ENCODE results near the gene ITGB1.

DNA sequence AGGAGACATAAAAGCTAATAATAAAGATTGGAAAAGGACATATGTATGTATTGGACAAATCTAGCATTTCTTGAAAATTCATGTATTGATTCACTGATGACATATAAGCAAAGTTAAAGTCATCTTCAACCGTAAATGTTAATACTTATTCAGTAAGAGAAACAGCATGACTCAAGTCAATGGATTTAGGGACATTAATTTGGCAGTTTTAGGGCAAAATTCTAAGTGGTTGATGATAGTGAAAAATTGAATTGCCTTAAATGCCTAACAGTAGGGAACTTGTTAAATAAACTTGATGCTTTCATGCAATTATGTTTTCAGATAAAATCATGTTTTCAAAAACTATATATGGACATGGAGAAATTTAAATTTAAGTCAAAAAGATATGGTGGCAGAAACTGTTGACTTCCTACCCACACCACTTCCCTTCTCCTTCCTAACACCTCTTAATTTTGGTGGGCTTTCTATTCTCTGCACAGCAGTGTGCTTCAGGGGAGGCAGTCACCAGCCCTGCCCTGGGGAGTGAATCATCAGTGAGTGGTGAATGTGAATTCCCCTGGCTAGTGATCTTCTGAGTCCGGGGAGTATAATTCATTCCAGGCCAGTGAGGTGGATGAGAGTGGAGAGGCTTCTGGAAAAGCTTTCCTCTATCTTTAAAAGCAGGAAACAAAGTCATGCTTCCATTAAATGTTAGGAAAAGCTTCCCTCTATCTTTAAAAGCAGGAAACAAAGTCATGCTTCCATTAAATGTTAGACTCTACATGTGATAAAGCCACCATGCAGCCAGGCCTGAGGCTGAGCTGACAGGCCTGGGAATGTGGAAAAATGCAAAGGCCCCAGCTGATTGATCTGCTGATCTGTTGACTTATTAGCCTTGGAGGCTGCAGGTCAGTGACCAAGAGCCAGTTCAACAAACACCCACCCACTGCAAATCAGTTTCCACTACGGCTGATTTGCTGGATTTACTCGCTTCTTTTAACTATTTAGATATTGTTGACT is 25.2 kb upstream of the ITGB1 start:
- TF ChIP-seq, protein P1, sequence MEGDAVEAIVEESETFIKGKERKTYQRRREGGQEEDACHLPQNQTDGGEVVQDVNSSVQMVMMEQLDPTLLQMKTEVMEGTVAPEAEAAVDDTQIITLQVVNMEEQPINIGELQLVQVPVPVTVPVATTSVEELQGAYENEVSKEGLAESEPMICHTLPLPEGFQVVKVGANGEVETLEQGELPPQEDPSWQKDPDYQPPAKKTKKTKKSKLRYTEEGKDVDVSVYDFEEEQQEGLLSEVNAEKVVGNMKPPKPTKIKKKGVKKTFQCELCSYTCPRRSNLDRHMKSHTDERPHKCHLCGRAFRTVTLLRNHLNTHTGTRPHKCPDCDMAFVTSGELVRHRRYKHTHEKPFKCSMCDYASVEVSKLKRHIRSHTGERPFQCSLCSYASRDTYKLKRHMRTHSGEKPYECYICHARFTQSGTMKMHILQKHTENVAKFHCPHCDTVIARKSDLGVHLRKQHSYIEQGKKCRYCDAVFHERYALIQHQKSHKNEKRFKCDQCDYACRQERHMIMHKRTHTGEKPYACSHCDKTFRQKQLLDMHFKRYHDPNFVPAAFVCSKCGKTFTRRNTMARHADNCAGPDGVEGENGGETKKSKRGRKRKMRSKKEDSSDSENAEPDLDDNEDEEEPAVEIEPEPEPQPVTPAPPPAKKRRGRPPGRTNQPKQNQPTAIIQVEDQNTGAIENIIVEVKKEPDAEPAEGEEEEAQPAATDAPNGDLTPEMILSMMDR (IDR thresholded peaks at IDR 0.05; ENCODE audit: low read depth, low read length, poor library complexity, severe bottlenecking), result no peak
- no peak for TF ChIP-seq EZH2phosphoT487 (IDR thresholded peaks at IDR 0.05; ENCODE audit: borderline replicate concordance, low read length)

All from DOHH2 (cell line).